NCI-H2107 treated with DMSO at 0.1 percent for 48 hours (cell line): ENCODE measurements around the gene ANAPC15.
"Not testable (repeated sequence)": the region's sequence is repeated elsewhere in the genome, so short reads cannot be mapped to it uniquely, and the experiment has no call there.

Experiments used
- DNase-seq: peaks from one replicate; lab custom pipeline; 2025; ENCODE audit not compliant: unreplicated experiment; lab: John Stamatoyannopoulos, UW

The ANAPC15 gene

DNA sequence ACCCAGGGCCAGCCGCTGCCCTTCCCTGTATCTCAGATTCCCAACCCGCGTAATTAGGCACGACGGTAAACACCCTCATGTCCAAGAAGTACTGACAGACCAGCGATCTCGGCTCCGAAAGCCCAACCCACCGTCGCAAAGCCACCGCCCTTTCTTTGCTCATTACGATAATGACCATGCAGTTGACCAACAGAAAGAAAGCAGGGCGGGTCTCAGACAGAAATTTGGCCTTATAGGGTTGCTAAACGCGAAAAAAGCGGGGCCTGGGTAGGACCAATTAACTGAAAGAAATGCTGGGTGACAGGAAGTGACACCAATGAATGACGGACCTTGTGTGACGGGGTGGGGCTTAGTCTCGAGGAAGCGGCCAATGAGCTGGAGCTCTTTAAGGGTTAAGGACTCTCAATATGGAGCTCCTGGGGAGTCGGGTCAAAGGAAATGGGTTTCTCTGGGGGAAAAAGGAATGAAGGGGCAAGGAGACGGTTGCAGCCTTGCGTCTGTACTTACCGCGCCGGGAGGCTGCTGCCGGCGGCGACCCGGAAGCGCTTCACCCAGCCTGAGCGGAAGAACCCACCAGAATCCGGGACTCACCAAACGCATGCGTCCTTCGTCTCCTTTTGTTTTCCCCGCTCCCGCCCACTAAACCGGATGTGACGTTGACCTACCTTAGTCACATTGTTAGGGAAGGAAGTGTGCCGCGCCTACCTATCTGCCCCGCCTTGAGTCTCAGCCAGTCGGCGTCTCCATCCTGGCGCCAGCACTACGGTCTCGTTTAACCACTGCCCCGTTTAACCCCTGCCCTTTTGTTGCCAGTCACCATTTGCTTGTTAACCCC is at the start of gene ANAPC15:
ANAPC15 (minus strand) TSS at position 553 of the 835 bp plus-strand sequence. CDS start 1,419 bp downstream, outside the sequence.
- DNase-seq, result peak; percentile 98

DNA sequence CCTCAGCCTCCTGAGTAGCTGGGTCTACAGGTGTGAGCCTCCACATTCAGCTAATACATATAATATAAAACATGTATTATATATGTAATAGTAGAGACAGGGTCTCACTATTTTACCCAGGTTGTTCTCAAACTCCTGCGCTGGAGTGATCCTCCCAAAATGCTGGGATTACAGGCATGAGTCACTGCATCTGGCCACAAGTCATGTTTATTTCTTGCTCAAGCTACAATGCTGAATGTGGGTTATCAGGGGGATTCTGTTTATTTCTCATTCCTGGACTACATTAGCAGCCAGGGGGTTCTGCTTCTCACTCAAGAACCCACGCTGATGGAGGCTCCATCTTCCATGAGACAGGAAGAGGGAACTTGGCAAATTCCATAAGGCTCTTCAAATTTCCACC is 47.8 kb upstream of the ANAPC15 start:
- DNase-seq, result no peak

DNA sequence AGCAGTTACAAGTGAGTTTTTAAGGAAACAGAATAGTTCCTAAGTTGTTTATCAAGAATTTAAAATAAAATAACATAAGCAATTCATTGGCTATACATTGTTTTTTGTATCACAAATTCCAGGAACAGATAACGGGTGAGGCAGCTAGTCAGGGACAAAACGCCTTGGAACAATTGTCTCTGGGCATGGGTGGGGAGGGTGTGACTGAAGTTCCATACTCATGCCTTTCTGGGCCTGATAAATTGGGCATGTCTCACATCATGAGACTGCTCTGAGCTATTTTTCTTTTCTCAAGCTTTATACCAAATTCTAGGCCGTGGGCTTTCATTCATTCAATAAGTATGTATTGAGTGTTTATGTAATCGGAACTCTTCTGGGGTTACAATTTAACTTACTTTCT is 44.6 kb upstream of the ANAPC15 start:
- no peak for DNase-seq

DNA sequence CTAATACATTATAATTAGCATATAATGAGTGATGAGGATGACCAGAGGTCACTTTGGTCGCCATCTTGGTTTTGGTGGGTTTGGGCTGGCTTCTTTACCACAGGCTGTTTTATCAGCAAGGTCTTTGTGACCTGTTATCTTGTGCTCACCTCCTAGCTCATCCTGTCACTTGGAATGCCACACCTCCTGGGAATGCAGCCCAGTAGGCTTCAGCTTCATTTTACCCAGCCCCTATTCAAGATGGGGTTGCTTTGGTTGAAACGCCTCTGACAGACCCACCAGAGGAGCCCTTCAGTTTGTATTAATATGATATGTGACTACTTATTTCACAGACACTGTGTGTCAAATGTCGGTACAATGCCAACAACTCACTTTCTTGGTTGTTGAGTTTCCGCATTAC is 43.3 kb upstream of the ANAPC15 start:
- DNase-seq, result no peak

DNA sequence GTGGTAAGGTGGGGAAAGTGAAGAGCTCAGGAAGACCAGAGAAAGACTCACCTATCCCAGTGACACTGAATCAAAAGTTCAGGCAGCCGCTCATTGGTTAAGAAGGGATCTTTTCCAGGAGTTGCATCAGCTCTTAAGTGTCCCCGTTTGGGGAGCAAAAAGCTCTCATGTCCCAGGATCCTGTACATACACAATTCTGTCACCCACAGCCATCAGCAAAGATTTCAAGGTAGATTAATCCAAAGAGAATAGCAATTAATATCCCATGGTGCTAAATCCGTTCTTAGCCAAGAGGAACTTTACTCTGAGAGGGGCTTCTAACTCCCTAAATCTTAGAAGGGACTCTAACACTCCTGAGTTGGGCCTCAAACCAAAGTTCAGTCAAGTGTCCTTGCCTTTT is 42.3 kb upstream of the ANAPC15 start:
- no peak for DNase-seq

DNA sequence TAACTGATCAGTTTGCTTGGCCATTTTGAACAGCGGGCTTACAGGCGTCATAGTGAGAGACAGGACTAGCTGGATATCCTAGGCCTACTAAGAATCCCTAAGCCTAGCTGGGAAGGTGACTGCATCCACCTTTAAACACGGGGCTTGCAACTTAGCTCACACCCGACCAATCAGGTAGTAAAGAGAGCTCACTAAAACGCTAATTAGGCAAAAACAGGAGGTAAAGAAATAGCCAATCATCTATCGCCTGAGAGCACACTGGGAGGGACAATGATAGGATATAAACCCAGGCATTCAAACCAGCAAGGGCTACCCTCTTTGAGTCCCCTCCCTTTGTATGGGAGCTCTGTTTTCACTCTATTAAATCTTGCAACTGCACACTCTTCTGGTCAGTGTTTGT is 41.4 kb upstream of the ANAPC15 start:
- DNase-seq, result not testable (repeated sequence)

DNA sequence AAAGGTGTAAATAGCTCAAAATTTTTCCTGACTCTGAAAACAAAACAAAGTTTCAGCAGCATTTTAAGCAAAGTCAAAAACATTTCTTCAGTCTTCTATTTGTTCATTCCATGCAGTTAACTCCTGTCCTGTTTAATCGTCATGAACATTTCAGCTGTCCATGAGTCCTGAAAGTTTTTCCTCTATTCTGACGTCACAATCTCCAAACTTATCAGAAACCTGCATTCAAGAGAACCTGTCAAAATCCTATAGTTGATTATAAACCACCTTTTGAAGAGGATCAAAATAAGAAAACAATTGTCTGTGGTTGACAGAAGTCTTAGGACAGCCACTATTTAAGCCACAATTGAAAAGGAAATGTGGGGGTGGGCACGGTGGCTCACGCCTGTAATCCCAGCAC is 38.4 kb upstream of the ANAPC15 start:
- no peak for DNase-seq

DNA sequence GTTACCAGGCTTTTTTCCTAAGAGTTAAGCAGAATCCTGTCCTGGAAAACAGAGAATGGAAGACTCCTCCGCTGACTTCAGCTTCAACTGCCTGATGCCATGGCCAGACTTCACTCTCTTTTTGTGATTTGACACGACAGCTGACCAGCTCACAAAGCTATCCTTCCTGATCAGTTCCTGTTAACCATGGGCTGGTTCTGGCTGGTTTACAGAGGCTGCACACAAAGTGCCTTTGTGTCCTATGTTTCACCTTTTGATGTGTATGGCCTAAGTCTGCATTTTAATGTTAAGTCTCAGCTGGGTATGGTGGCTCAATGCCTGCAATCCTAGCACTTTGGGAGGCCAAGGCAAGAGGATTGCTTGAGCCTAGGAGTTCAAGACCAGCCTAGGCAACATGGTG is 34.1 kb upstream of the ANAPC15 start:
- no peak for DNase-seq

DNA sequence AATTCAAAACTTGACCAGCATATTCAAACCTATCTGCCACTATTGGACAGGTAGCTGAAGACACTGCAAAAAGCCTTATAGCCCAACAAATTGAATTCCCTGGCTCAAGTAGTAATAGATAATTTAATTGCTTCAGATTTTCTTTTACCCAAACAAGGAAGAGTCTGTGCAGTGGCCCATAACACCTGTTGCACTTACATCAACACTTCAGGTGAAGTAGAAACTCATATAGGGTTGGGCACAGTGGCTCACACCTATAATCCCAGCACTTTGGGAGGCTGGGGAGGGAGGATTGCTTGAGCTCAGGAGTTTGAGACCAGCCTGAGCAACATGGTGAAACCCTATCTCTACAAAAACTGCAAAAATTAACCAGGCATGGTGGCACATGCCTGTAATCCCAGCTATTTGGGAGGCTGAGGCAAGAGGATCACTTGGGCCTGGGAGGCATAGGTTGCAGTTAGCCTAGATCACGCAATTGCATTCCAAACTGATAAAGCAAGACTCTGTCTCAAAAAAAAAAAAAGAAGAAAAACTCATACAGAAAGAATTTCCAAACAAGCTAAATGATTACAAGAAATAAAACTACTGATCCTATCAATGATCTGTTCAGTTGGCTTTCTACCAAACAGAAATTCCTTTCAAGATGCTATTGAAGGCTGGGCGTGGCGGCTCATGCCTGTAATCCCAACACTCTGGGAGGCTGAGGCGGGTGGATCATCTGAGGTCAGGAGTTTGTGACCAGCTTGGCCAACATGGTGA is 32.5 kb upstream of the ANAPC15 start:
- no peak for DNase-seq

DNA sequence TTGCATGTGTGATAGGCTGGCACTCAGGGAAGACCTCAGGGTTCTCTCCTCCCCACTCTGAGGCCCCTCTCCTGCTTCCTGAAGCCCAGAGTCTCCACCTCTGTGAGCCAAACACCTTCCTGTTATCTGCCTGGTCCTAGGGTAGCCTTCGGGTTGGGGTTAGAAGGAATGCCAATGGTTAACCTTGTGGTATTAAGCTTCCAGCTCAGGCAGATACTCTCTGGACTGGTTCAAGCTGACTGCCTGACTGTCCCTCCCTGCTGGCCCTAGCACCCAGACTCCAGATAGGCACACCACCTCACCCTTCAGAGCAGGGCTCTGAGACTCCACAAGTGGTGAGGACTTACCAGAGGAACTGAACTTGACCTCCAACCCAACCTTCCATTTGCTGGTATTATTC is 30.0 kb upstream of the ANAPC15 start:
- DNase-seq, result not testable (repeated sequence)

DNA sequence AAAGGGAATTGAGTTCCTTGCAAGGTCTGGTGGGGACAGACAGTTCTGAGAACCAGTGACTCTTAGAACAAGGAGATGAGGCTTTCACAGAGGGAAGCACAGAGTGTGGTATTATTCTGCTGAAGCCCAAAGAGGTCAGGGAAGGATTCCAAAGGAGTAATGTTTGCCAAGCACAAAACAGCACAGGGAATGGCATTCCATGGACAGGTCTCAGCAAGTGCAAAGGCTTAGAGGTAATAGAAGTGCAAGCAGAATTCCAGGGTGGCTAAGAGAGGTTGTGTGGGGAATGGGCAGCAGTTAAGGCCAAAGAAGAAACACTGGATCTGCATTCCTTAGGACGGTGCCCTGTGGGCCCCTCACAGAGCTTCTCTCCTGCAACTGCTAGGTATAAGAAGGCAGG is 29.6 kb upstream of the ANAPC15 start:
- not testable (repeated sequence) for DNase-seq

DNA sequence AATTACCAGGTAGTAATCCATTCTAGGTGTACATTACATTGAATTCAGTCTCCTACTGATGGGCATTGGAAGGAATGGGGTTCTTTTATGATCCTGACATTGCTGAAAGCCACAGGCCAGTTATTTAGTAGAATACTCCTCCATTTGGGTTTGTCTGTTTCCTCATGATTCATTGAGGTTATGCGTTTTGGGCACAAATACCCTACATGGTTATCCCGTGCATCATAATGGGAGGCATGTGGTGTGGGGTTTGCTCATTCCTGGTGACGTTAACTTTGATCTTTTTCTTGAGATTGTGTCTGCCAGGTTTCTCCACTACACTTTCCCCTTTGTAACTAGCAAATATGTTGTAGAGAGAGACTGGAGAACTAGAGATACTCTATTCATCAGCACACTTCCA is 28.6 kb upstream of the ANAPC15 start:
- DNase-seq, result no peak

DNA sequence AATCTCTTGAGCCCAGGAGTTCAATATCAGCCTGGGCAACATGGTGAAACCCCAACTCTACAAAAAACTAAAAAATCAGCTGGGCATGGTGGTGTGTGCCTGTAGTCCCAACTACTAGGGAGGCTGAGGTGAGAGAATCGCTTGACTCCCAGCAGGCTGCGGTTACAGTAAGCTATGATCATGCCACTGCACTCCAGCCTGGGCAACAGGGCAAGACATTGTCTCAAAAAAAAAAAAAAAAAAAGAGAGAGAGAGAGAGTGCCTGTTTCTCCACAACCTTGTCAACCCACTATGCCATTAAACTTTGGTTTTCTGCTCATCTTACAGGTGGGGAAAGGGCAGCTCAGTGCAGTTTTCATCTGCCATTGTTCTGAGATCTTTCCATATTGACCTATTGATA is 28.2 kb upstream of the ANAPC15 start:
- DNase-seq, result no peak

DNA sequence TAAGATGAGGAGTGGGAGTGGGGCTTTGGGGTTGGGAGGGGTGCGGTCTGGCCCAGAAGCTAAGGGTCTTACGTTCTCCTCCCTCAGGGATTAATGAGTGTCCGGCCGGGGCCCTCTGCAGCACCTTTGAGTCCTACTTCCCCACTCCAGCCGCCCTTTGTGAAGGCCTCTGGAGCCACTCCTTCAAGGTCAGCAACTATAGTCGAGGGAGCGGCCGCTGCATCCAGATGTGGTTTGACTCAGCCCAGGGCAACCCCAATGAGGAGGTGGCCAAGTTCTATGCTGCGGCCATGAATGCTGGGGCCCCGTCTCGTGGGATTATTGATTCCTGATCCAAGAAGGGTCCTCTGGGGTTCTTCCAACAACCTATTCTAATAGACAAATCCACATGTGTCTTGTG is 27.0 kb upstream of the ANAPC15 start:
- no peak for DNase-seq

DNA sequence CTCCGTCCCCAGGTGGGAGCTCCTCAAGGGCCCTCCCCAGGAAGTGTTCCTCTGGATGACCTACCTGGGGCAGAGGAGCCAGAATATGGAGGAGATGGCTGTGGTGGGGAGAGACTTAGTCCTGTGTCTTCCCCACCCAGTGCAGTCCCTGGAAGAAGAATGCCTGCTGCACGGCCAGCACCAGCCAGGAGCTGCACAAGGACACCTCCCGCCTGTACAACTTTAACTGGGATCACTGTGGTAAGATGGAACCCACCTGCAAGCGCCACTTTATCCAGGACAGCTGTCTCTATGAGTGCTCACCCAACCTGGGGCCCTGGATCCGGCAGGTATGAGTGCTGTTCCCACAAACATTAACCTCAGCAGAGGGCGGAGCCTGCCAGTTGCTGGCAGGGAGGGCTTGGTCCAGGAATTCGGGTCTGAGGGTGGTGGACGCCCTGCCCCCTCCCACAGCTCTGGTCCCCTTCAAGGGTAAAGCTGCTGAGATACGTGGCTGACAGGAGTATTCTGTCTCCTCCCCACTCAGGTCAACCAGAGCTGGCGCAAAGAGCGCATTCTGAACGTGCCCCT is 26.4 kb upstream of the ANAPC15 start:
- DNase-seq, result no peak

DNA sequence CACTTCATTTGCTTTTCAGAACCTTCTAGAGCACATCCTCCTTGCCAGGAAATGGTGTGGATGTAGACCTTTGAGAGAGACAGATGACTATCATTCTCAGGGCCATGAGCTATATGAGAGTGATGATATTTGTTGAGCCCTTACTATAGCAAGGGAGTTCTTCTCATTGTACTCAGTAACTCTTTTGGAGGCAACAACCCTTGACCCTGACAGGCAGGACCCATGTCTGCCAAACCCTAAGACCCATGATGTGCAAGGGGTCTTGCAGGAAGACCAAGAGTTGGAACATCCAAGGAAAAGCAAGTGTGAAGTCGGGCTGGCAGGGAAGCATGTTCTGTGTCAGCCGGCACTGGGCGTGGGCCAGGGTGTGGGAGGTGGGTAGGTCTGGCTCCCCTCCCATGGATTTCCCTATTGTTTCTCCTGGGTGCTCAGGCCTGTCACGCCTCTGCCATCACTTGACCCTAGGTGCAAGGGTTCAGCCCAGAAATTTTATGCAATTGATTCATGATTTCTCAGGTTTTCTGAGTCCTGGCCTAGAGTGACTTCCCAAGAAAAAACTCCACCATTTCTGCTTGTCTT is 24.3 kb upstream of the ANAPC15 start:
- DNase-seq, result no peak

DNA sequence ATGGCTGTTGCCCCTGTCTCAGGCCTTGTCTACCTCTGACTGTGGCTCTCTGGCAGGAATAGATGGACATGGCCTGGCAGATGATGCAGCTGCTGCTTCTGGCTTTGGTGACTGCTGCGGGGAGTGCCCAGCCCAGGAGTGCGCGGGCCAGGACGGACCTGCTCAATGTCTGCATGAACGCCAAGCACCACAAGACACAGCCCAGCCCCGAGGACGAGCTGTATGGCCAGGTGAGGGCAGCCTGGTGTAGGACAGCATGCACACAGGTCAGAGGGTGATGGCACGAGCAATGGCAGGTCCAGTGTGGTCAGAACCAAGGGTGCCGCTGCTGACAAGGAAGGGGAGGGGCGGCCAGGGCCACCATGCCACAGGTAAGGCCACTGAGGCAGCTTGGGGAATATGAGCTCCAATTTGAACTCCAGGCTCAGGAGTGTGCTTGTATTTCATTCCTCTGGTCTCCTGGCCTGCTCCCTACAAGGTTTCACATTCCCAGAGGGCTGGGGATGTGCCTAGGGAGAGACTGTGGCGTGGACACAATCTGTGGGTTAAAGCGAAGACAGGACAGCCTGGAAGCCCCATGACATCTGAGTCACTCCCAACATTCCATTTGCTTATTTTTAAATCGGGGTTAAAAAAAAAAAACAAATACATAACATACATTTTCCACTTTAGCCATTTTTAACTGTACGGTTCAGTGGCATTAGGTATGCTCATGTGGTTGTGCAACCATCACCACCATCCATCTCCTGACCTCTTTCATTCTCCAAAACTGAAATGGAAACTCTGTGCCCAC is 23.6 kb upstream of the ANAPC15 start:
- no peak for DNase-seq

DNA sequence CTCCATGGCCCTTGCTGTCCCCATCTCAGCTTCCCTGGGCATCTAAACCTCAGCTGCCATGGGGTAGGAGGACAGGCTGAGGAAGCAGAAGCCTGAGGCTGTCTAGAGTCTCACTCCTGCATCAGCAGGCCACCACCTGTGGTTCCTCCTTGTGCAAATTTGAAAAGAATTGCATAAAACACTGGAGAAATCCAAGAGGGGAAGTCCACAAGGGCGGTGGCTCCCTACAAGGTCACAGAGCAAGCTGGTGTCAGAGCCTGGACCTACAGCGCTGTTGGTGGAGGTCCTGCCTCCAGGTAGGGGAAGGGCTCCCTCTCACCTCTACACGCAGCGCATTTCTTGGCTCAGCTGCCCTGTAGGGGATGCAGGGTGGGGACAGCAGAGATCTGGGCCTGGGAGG is 23.0 kb upstream of the ANAPC15 start, which contains the start of gene FOLR3:
FOLR3 (plus strand) TSS at position 253 of the 400 bp plus-strand sequence. CDS start 228 bp downstream, outside the sequence.
- not testable (repeated sequence) for DNase-seq

DNA sequence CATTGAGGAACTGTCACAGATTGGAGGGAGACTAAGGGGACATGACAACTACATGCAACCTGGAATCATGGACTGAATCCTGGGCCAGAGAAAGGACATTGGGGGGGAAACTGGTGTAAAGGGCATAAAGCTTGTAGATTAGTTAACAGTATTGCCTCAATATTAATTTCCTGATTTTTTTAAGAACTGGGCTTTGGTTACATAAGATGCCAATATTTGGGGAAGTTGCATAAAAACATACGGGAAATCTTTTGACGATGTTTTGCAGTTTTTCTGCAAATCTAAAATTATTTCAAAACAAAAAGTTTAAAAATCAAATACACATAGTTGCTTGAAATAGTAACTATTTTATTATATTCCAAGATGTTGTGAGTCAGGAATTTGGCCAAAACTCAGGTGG is 20.2 kb upstream of the ANAPC15 start:
- DNase-seq, result no peak

DNA sequence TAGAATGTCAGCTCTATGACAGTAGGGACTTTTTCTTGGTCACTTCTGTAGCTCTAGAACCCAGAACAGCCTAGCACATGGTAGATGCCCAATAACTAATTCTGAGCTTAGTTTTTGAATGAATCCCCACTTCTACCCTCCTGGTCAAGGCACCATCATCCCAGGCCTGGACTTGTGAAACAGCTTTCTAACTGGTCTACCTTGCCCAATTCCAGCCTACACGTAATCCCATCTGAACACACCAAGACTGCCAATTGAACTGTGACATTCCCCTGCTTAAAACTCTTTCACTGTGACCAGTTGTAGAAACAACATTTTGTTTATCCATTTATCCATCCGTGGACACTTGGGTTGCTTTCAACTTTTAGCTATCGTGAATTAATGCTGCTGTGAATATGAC is 16.9 kb upstream of the ANAPC15 start:
- no peak for DNase-seq

DNA sequence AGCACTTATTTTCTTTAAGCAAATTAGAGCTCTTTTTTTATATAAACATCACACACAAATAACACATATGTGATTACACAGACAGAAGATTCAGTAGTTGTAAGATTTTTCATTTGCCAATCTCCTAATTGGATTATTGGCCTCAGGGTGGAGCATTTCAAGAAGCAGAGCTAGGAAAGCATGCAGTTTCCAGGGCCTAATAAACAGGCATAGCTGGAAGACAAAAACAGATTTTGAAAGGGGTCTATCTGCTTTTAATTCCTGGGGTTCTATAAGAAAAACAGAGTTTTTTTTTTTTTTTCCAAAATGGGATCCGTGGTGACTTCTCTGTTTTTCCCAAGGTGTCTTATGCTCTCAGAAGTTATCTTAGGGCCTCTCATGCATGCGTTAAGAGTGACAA is 15.4 kb upstream of the ANAPC15 start:
- DNase-seq, result no peak
